ENCODE measurements around the gene PAX7. TPM values are rescaled to one million over a fixed set of nuclear protein-coding genes. Genes with fewer than 3 reads are reported as not detected.

Gene PAX7
- polyA plus RNA-seq (2011; rRNA removed) (0.48 and 0.93 TPM in 2 replicates), polyA plus RNA-seq (2017; fragmentation: RNase III; extraction: RNeasy Plus Mini Kit Qiagen cat#74134 plus additional on column Dnase treatment) (0.13 to 0.23 TPM (median 0.21 TPM) in 3 replicates), polyA minus RNA-seq (2011; rRNA and poly(A)+ RNA removed) (0.45 and 0.54 TPM in 2 replicates)
- polyA plus RNA-seq (2012; cell fraction: cytosol; rRNA removed) = 0.18 and 0.19 TPM in 2 replicates
- 0.16 and 0.19 TPM in 2 replicates for polyA plus RNA-seq (2012; cell fraction: nucleus; rRNA removed)

- Histone ChIP-seq H3K9me3 (no peaks in the 10 kb centered on the region), H3K4me1 (peaks cover 5% of the 10 kb centered on the region; the same call in 1 of the 3 replicates), H3K27ac (peak within 1 kb of the TSS; percentile 61 to 84; a peak in 5 of 6 replicates), H3K4me2 (peak within 1 kb of the TSS; percentile 98), H3K4me3 (peak within 1 kb of the TSS; percentile 43)
- DNase-seq (ENCODE audit: low read depth in 1 of 2, low spot score in 1 of 2) = peak in 1 of 2 experiments; percentile 16
- ChIA-PET POLR2A (interaction anchor here (0.6 kb wide), 1 partner anchor 37 kb away, joined by 6 read pairs; no protein-coding TSS in a partner anchor), CTCF (no interaction called here)
- WGBS (ENCODE audit: missing lambda C conversion rate) = 47% methylated on average over 51 of the region's 70 CpGs
- TF ChIP-seq ESRRA (IDR thresholded peaks at IDR 0.05; ENCODE audit: borderline replicate concordance, low read length) = no peak
- TF ChIP-seq NPAS2 (CRISPR knock-in tag; IDR thresholded peaks at IDR 0.05; ENCODE audit: borderline replicate concordance) = no peak
- TF ChIP-seq MAX (IDR thresholded peaks at IDR 0.05) = no peak
- TF ChIP-seq FOSL2 (IDR thresholded peaks at IDR 0.05) = no peak
- no peak for TF ChIP-seq FOSL2 (CRISPR knock-in tag; IDR thresholded peaks at IDR 0.05)
- TF ChIP-seq SMC3 (IDR thresholded peaks at IDR 0.05) = no peak
- FAIRE-seq = no peak
- peak; percentile 45 to 68; a peak in 3 of 6 replicates for ATAC-seq
Measured at GRCh38 chr1:18630511-18631495, at the start of gene PAX7. Gene PAX7, plus strand, starts transcription at chr1:18630846. Its CDS starts 758 bp downstream, at chr1:18631604.

GRCh38 chr1:18581420-18581880, 49.2 kb upstream of the PAX7 start:
- POLR2A ChIA-PET = interaction anchor here (0.6 kb wide), 1 partner anchor 25 kb away, joined by 3 read pairs; no protein-coding TSS in a partner anchor
- 24% methylated on average over 9 of the region's 17 CpGs for WGBS (ENCODE audit: missing lambda C conversion rate)

GRCh38 chr1:18582890-18583289, 47.8 kb upstream of the PAX7 start:
- H3K9me3 ChIP-seq = no peaks in the 10 kb centered on the region
- ATAC-seq (no peak), FAIRE-seq (no peak), DNase-seq (ENCODE audit: low read depth in 1 of 2, low spot score in 1 of 2) (no peak)
- TF ChIP-seq USF2 (IDR thresholded peaks at IDR 0.05) (no peak), MAX (IDR thresholded peaks at IDR 0.05) (no peak), MAFK (IDR thresholded peaks at IDR 0.05; ENCODE audit: partially characterized antibody) (no peak), HOXB5 (CRISPR knock-in tag; IDR thresholded peaks at IDR 0.05) (no peak), RNF2 (IDR thresholded peaks at IDR 0.05; ENCODE audit: borderline replicate concordance, low read depth) (no peak), KDM1A (IDR thresholded peaks at IDR 0.05; ENCODE audit: low read depth) (no peak), HMGXB4 (CRISPR knock-in tag; IDR thresholded peaks at IDR 0.05; ENCODE audit: borderline replicate concordance) (no peak), JUN (IDR thresholded peaks at IDR 0.05) (no peak), HOXB13 (CRISPR knock-in tag; IDR thresholded peaks at IDR 0.05; ENCODE audit: low read depth) (no peak), EP300 (IDR thresholded peaks at IDR 0.05) (no peak), MYC (IDR thresholded peaks at IDR 0.05; ENCODE audit: borderline replicate concordance, low read length) (no peak), ATOH8 (CRISPR knock-in tag; IDR thresholded peaks at IDR 0.05; ENCODE audit: low read depth) (no peak), HEYL (CRISPR knock-in tag; IDR thresholded peaks at IDR 0.05) (no peak)
- ChIA-PET POLR2A (no interaction called here), CTCF (interaction anchor here (1.1 to 9.6 kb wide), 9 partner anchors 8 to 929 kb away, joined by 3 to 76 read pairs (median 17); no protein-coding TSS in a partner anchor)
- no peak overlapping the region for H3K4me2 ChIP-seq
- no peak overlapping the region for H3K27ac ChIP-seq
- 12% methylated on average over 5 of the region's 5 CpGs for WGBS (ENCODE audit: missing lambda C conversion rate)
- H3K4me1 ChIP-seq = no peaks in the 10 kb centered on the region
- H3K4me3 ChIP-seq = no peak overlapping the region

More at GRCh38 chr1:18581420-18581880, 49.2 kb upstream of the PAX7 start:
- peak; percentile 37 to 55 for DNase-seq (ENCODE audit: low read depth in 1 of 2, low spot score in 1 of 2)
- no peaks in the 10 kb centered on the region for H3K4me1 ChIP-seq
- H3K9me3 ChIP-seq = no peaks in the 10 kb centered on the region
- TF ChIP-seq CTCF (IDR thresholded peaks at IDR 0.05) (peak; percentile 70), RAD21 (conservative IDR thresholded peaks at IDR 0.05 in 1 of 2, IDR thresholded peaks at IDR 0.05 in 1 of 2) (peak; percentile 85 to 87), SREBF2 (IDR thresholded peaks at IDR 0.05) (no peak), SMC3 (IDR thresholded peaks at IDR 0.05) (peak; percentile 71)
- CTCF ChIA-PET = interaction anchor here (0.6 to 9.6 kb wide), 65 partner anchors 8 to 1690 kb away, joined by 3 to 76 read pairs (median 4); no protein-coding TSS in a partner anchor
- FAIRE-seq = no peak
- H3K4me2 ChIP-seq = no peak overlapping the region
- H3K4me3 ChIP-seq = no peak overlapping the region
- peak; percentile 67 to 90; a peak in 5 of 6 replicates for ATAC-seq
- no peak overlapping the region for H3K27ac ChIP-seq
